Astrocyte (in vitro differentiated cells and primary cell): ENCODE measurements around the gene POFUT2.

Source experiments
- EZH2 ChIP-seq: IDR thresholded peaks from 2 replicates; pipeline ENCODE4 v1.6.1; 2012; ENCODE audit warnings: mild to moderate bottlenecking, low read length, inconsistent platforms; ENCODE audit not compliant: insufficient read depth
- TF ChIP-seq, protein P1 (sequence below): IDR thresholded peaks from 2 replicates; pipeline ENCODE4 v1.5.1; 2011; ENCODE audit warnings: low read depth, mild to moderate bottlenecking, inconsistent platforms, low read length, moderate library complexity; ENCODE audit not compliant: insufficient read depth

DNA sequence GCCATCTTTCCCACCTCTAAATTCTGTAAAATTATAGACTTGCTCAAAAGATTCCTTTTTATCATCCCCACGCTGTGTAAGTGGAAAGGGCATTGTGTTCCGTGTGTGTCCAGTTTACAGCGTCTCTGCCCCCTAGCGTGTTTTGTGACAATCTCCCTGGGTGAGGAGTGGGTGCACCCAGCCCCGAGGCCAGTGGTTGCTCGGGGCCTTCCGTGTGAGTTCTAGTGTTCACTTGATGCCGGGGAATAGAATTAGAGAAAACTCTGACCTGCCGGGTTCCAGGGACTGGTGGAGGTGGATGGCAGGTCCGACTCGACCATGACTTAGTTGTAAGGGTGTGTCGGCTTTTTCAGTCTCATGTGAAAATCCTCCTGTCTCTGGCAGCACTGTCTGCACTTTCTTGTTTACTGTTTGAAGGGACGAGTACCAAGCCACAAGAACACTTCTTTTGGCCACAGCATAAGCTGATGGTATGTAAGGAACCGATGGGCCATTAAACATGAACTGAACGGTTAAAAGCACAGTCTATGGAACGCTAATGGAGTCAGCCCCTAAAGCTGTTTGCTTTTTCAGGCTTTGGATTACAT, 61.9 kb downstream of the POFUT2 start:
- TF ChIP-seq, protein P1, sequence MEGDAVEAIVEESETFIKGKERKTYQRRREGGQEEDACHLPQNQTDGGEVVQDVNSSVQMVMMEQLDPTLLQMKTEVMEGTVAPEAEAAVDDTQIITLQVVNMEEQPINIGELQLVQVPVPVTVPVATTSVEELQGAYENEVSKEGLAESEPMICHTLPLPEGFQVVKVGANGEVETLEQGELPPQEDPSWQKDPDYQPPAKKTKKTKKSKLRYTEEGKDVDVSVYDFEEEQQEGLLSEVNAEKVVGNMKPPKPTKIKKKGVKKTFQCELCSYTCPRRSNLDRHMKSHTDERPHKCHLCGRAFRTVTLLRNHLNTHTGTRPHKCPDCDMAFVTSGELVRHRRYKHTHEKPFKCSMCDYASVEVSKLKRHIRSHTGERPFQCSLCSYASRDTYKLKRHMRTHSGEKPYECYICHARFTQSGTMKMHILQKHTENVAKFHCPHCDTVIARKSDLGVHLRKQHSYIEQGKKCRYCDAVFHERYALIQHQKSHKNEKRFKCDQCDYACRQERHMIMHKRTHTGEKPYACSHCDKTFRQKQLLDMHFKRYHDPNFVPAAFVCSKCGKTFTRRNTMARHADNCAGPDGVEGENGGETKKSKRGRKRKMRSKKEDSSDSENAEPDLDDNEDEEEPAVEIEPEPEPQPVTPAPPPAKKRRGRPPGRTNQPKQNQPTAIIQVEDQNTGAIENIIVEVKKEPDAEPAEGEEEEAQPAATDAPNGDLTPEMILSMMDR: no peak
- no peak for TF ChIP-seq EZH2
